GM12891 (cell line): ENCODE measurements around the gene SMIM22.

Experiments used
- PAX5 ChIP-seq: IDR thresholded peaks from 2 replicates; pipeline ENCODE4 v1.6.1; 2011; ENCODE audit warnings: low read length, moderate library complexity, mild to moderate bottlenecking; ENCODE audit not compliant: insufficient read depth, severe bottlenecking
- POLR2A ChIP-seq: IDR thresholded peaks from 2 replicates; pipeline ENCODE4 v1.6.1; 2011; ENCODE audit warnings: low read depth, low read length, control low read depth
- POLR2AphosphoS5 ChIP-seq: IDR thresholded peaks from 2 replicates; pipeline ENCODE4 v1.6.1; 2011; ENCODE audit warnings: low read depth, low read length, control low read depth
- SPI1 ChIP-seq: IDR thresholded peaks from 2 replicates; pipeline ENCODE4 v1.6.1; 2011; ENCODE audit warnings: low read depth, low read length, control low read depth
- TAF1 ChIP-seq: IDR thresholded peaks from 2 replicates; pipeline ENCODE4 v1.6.1; 2011; ENCODE audit warnings: low read depth, low read length, control low read depth

- TF ChIP-seq POLR2A: no peak
- TF ChIP-seq POLR2AphosphoS5: no peak
- no peak for TF ChIP-seq TAF1
- no peak for TF ChIP-seq SPI1
- TF ChIP-seq PAX5: no peak
Observed at GRCh38 chr16:4837733-4838501, 42.7 kb downstream of the SMIM22 start.
